ENCODE results near the gene NELL1.

NELL1 gene

GRCh38 chr11:21582791-21583190 lies 913.4 kb downstream of the NELL1 start:
- DNase-seq, result no peak

- DNase-seq, result no peak
Observed at GRCh38 chr11:21588754-21589153, 919.4 kb downstream of the NELL1 start.

GRCh38 chr11:21602699-21603098 lies 933.3 kb downstream of the NELL1 start:
- DNase-seq, result no peak

GRCh38 chr11:21603886-21604285 lies 934.5 kb downstream of the NELL1 start:
- DNase-seq, result no peak

- DNase-seq, result no peak
Observed at GRCh38 chr11:21604564-21604963, 935.2 kb downstream of the NELL1 start.

GRCh38 chr11:21612326-21612725 lies 942.9 kb downstream of the NELL1 start:
- DNase-seq, result no peak

GRCh38 chr11:21614961-21615360 lies 945.6 kb downstream of the NELL1 start:
- DNase-seq, result no peak

GRCh38 chr11:21615955-21616371 lies 946.6 kb downstream of the NELL1 start:
- no peak for DNase-seq

- no peak for DNase-seq
Observed at GRCh38 chr11:21622566-21622965, 953.2 kb downstream of the NELL1 start.

GRCh38 chr11:21622995-21623394 lies 953.6 kb downstream of the NELL1 start:
- no peak for DNase-seq

Measured in central memory CD4-positive, alpha-beta T cell (primary cell).